Panc1 (cell line): Measurements from ENCODE around the gene RABEPK.
"Not testable (repeated sequence)": the region's sequence is repeated elsewhere in the genome, so short reads cannot be mapped to it uniquely, and the experiment has no call there.

Experiments used
- TF ChIP-seq, protein P1 (sequence below): fragments of 450-650 bp; IDR thresholded peaks from 2 replicates; pipeline ENCODE4 v1.5.1; 2017; ENCODE audit warnings: mild to moderate bottlenecking
- TF ChIP-seq, protein P2 (sequence below), 2 experiments: IDR thresholded peaks; 2 replicates each; pipeline ENCODE4 v1.6.1; 2011 to 2012; ENCODE audit warnings: low read depth in 2 of 2, control low read depth in 1 of 2, low read length in 1 of 2, mild to moderate bottlenecking in 1 of 2, moderate library complexity in 1 of 2; ENCODE audit not compliant: insufficient read depth in 1 of 2

DNA sequence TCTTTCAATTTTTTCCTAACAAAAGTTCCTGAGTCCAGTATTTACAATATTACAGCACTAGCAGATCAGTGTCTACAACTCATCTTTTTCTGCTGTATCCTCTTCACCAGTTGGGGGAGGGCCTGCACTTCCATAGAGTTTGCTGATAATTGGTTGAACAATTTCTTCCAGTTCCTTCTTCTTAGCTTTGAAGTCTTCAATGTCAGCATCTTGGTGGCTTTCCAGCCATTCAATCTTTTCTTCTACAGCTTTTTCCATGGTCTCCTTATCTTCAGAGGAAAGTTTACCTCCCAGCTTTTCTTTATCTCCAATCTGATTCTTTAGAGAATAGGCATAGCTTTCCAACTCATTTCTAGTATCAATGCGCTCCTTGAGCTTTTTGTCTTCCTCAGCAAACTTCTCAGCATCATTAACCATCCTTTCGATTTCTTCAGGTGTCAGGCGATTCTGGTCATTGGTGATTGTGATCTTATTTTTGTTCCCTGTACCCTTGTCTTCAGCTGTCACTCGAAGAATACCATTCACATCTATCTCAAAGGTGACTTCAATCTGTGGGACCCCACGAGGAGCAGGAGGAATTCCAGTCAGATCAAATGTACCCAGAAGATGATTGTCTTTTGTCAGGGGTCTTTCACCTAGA lies 36.3 kb downstream of the RABEPK start:
- TF ChIP-seq, protein P1, sequence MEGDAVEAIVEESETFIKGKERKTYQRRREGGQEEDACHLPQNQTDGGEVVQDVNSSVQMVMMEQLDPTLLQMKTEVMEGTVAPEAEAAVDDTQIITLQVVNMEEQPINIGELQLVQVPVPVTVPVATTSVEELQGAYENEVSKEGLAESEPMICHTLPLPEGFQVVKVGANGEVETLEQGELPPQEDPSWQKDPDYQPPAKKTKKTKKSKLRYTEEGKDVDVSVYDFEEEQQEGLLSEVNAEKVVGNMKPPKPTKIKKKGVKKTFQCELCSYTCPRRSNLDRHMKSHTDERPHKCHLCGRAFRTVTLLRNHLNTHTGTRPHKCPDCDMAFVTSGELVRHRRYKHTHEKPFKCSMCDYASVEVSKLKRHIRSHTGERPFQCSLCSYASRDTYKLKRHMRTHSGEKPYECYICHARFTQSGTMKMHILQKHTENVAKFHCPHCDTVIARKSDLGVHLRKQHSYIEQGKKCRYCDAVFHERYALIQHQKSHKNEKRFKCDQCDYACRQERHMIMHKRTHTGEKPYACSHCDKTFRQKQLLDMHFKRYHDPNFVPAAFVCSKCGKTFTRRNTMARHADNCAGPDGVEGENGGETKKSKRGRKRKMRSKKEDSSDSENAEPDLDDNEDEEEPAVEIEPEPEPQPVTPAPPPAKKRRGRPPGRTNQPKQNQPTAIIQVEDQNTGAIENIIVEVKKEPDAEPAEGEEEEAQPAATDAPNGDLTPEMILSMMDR: not testable (repeated sequence)
- TF ChIP-seq, protein P2, sequence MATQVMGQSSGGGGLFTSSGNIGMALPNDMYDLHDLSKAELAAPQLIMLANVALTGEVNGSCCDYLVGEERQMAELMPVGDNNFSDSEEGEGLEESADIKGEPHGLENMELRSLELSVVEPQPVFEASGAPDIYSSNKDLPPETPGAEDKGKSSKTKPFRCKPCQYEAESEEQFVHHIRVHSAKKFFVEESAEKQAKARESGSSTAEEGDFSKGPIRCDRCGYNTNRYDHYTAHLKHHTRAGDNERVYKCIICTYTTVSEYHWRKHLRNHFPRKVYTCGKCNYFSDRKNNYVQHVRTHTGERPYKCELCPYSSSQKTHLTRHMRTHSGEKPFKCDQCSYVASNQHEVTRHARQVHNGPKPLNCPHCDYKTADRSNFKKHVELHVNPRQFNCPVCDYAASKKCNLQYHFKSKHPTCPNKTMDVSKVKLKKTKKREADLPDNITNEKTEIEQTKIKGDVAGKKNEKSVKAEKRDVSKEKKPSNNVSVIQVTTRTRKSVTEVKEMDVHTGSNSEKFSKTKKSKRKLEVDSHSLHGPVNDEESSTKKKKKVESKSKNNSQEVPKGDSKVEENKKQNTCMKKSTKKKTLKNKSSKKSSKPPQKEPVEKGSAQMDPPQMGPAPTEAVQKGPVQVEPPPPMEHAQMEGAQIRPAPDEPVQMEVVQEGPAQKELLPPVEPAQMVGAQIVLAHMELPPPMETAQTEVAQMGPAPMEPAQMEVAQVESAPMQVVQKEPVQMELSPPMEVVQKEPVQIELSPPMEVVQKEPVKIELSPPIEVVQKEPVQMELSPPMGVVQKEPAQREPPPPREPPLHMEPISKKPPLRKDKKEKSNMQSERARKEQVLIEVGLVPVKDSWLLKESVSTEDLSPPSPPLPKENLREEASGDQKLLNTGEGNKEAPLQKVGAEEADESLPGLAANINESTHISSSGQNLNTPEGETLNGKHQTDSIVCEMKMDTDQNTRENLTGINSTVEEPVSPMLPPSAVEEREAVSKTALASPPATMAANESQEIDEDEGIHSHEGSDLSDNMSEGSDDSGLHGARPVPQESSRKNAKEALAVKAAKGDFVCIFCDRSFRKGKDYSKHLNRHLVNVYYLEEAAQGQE (IDR thresholded peaks at IDR 0.05; ENCODE audit: insufficient read depth in 1 of 2, low read depth in 2 of 2, low read length in 1 of 2): not testable (repeated sequence)
